Measurements from ENCODE around the gene SLC3A2. TPM values are rescaled to one million over a fixed set of nuclear protein-coding genes. Genes with fewer than 3 reads are reported as not detected.
A peak's percentile ranks its signal among the peaks of the same experiment; 100 is the strongest.

SLC3A2 gene
- total RNA-seq, 3 donors from 2014 or later = 147 to 214 (median 171) TPM

DNA sequence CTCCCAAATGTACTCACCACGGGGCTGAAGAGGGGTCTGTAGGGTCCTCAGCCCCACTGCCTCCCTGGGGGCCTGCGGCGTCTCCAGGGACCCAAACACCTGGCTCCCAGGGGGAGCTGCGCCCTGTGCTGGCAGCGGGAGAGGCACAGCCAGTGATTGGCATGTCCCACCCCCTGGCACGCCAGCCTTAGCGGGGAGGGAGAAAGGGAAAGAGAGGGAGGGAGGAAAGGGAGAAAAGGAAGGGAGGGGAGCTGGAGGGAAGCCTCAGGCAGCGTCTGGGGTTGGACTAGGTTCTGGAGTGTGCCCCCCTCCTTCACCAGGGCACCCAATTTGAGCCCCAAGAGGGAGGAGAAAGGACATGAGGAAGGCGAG, 40.5 kb downstream of the SLC3A2 start, which contains the start of gene CHRM1:
Gene CHRM1 (minus strand): TSS at position 163 of the 372 bp plus-strand sequence. CDS start 10,263 bp downstream, outside the sequence.
- TF ChIP-seq, protein P1, sequence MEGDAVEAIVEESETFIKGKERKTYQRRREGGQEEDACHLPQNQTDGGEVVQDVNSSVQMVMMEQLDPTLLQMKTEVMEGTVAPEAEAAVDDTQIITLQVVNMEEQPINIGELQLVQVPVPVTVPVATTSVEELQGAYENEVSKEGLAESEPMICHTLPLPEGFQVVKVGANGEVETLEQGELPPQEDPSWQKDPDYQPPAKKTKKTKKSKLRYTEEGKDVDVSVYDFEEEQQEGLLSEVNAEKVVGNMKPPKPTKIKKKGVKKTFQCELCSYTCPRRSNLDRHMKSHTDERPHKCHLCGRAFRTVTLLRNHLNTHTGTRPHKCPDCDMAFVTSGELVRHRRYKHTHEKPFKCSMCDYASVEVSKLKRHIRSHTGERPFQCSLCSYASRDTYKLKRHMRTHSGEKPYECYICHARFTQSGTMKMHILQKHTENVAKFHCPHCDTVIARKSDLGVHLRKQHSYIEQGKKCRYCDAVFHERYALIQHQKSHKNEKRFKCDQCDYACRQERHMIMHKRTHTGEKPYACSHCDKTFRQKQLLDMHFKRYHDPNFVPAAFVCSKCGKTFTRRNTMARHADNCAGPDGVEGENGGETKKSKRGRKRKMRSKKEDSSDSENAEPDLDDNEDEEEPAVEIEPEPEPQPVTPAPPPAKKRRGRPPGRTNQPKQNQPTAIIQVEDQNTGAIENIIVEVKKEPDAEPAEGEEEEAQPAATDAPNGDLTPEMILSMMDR (IDR thresholded peaks at IDR 0.05) = no peak
- TF ChIP-seq POLR2AphosphoS5 (IDR thresholded peaks at IDR 0.05) (no peak), POLR2A (IDR thresholded peaks at IDR 0.05) (no peak)
- intact Hi-C loops (cut with DNase I; ENCODE audit: low total_unique reads) = no loop called here
- no peaks in the 10 kb centered on the region for H3K36me3 ChIP-seq
- H3K27ac ChIP-seq = peak within 1 kb of the TSS; percentile 51 to 60
- no peaks in the 10 kb centered on the region for H3K4me1 ChIP-seq
- DNase-seq (ENCODE audit: low spot score in 2 of 2) = no peak
- no peaks in the 10 kb centered on the region for H3K9me3 ChIP-seq
- peaks cover 5 to 25% of the 10 kb centered on the region in 2 donors for H3K27me3 ChIP-seq
- H3K4me3 ChIP-seq = peak within 1 kb of the TSS in 2 of 3 donors; percentile 35 to 57

DNA sequence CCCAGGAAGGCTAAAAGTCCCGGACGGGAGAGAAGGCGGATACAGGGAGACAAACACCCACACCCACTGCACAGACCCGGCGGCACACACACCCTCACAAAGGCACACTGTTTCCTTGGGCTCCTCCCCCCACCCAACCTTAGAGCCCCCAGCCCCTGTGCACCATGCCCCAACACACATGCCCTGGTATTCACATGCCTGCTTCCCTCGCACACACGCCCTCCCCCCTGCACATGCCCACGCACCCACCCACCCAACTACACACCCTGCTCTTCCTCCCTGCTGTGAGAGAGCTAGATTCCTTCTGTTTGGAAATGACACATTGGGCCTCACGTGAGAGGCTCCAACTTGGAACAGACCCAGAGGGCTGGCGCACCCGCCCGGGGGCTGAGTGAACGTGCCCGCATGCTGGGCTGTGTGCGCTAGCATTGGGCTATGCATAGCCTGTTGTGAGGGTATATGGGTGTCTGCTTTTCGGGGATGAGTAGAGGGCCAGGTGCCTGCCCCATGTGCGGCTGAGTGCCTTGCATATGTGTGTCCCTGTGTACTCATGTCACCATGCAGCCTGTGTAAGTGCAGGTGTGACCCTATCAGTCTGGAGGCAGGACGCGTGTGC, 41.0 kb downstream of the SLC3A2 start:
- peaks cover 5 to 30% of the 10 kb centered on the region in 2 donors for H3K27me3 ChIP-seq

DNA sequence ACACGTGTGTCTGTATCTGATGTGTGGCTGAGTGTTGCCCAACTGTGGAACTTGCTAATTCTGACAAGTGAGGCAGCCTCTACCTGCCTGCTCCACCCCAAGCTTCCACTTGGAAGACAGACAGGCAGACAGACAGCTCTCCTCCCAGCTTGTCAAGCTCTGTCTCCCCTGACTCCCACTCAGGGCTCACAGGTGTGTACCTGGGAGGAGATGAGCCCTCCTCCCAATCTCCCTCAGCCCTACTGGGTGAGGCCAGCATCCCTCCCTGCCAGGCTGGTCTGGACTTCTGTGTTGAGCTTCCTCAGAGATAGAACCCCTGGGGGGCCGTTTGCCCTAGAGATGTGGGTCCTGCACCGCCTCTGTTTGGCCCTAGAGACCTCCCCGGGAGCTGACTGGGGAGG, 41.5 kb downstream of the SLC3A2 start:
- H3K27ac ChIP-seq = peak overlapping the region; percentile 25 to 60
- intact Hi-C loops (cut with DNase I; ENCODE audit: low total_unique reads) = no loop called here
- no peak for DNase-seq (ENCODE audit: low spot score in 2 of 2)
- H3K36me3 ChIP-seq = no peaks in the 10 kb centered on the region
- H3K4me3 ChIP-seq = peak overlapping the region in 1 of 3 donors; percentile 57
- no peaks in the 10 kb centered on the region for H3K9me3 ChIP-seq
- peaks cover 5 to 35% of the 10 kb centered on the region in 2 donors for H3K27me3 ChIP-seq
- TF ChIP-seq POLR2A (IDR thresholded peaks at IDR 0.05) (no peak), POLR2AphosphoS5 (IDR thresholded peaks at IDR 0.05) (no peak)
- TF ChIP-seq, protein P1 (IDR thresholded peaks at IDR 0.05) = no peak
- H3K4me1 ChIP-seq = no peaks in the 10 kb centered on the region

More for the DNA sequence above, 41.0 kb downstream of the SLC3A2 start:
- Histone ChIP-seq H3K9me3 (no peaks in the 10 kb centered on the region), H3K27ac (peak overlapping the region; percentile 51 to 60), H3K4me1 (no peaks in the 10 kb centered on the region), H3K36me3 (no peaks in the 10 kb centered on the region), H3K4me3 (peak overlapping the region in 2 of 3 donors; percentile 35 to 57)
- TF ChIP-seq, protein P1 (IDR thresholded peaks at IDR 0.05) = no peak
- TF ChIP-seq POLR2A (IDR thresholded peaks at IDR 0.05) (no peak), POLR2AphosphoS5 (IDR thresholded peaks at IDR 0.05) (no peak)
- no peak for DNase-seq (ENCODE audit: low spot score in 2 of 2)
- intact Hi-C loops (cut with DNase I; ENCODE audit: low total_unique reads) = no loop called here

DNA sequence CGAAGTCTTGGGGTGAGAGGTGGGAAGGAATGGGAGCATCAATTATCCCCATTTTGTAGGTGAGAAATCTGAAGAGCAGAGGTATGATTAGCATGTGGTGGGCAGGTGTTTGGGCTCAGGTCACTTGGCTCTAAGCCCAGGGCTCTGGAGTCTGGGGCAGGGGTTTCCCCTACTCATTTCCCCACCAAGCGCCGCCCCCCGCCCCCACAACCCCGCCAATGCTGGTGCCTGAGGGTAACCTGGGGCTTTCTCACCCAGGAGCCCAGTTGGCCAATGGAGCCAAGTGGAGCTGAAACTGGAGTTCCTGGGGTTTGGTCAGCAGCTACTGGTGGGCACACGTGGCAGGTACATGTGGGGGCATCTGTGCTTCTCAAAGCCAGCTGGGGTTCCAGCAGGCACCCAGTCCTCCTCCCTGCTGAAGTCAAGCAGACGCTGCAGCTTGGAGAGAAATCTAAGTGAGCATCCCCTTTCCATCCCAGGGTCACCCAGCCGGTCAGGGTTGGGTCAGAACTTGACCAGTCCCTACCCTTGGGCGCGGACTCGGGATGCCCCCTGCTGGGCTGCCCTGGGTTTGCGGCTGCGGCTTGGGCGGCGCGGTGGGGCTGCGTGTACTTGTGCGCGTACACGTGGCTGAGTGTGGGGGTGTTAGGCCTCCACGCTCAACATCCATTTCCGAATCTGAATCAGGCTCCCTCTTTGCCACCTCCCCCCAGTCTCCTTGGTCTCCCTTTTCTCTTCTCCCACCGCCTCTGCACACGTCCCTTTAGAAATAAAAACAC, 42.1 kb downstream of the SLC3A2 start:
- peak in 1 of 2 donors; percentile 48 for DNase-seq (ENCODE audit: low spot score in 2 of 2)
- Histone ChIP-seq H3K9me3 (no peaks in the 10 kb centered on the region), H3K36me3 (no peaks in the 10 kb centered on the region), H3K4me1 (no peaks in the 10 kb centered on the region), H3K4me3 (peak overlapping the region in 2 of 3 donors; percentile 38 to 58), H3K27me3 (peaks cover 5 to 37% of the 10 kb centered on the region in 2 donors), H3K27ac (no peak overlapping the region)
- TF ChIP-seq, protein P1 (IDR thresholded peaks at IDR 0.05) = peak in 1 of 3 donors; percentile 12
- TF ChIP-seq POLR2A (IDR thresholded peaks at IDR 0.05) = no peak
- intact Hi-C loops (cut with DNase I; ENCODE audit: low total_unique reads) = no loop called here

All from breast epithelium (tissue), 4 donors.